ENCODE data around the gene CGB2. TPM values are rescaled to one million over a fixed set of nuclear protein-coding genes. Genes with fewer than 3 reads are reported as not detected.
A peak's percentile ranks its signal among the peaks of the same experiment; 100 is the strongest.
"Not testable (repeated sequence)": the region's sequence is repeated elsewhere in the genome, so short reads cannot be mapped to it uniquely, and the experiment has no call there.

Gene CGB2
- total and polyA plus RNA-seq, 4 donors: 0.58 TPM; not detected in 3

- TF ChIP-seq CTCF (IDR thresholded peaks at IDR 0.05; ENCODE audit: control extremely low read depth, extremely low read depth): no peak
- 5 to 7% methylated on average over 57 to 93 of the region's 93 CpGs for WGBS, 2 donors
- DNase-seq (no peak), ATAC-seq (ENCODE audit: insufficient read depth, low FRiP score) (no peak)
- peaks cover 0 to 42% (median 26%) of the 10 kb centered on the region in 3 donors for H3K27me3 ChIP-seq (ENCODE audit: control insufficient read depth in 3 of 3, insufficient read depth in 3 of 3, low read length in 2 of 3)
- no peak overlapping the region for H3K9ac ChIP-seq (ENCODE audit: insufficient read depth in 1 of 2, low read length in 2 of 2)
- H3K4me3 ChIP-seq: no peak overlapping the region
- peaks cover 0 to 4% (median 0%) of the 10 kb centered on the region in 5 donors for H3K4me1 ChIP-seq (ENCODE audit: control insufficient read depth in 5 of 5, insufficient read depth in 5 of 5, low read length in 5 of 5)
- H3K9me3 ChIP-seq (ENCODE audit: control insufficient read depth in 4 of 4, insufficient read depth in 3 of 4, low read length in 3 of 4): peaks cover 0 to 8% (median 0%) of the 10 kb centered on the region in 4 donors
- no peak overlapping the region for H3K27ac ChIP-seq (ENCODE audit: low read depth in 1 of 2, low read length in 1 of 2)
- no peaks in the 10 kb centered on the region for H3K36me3 ChIP-seq (ENCODE audit: control insufficient read depth in 4 of 4, insufficient read depth in 4 of 4, low read length in 4 of 4)
Observed at GRCh38 chr19:49071860-49072547, 40.3 kb downstream of the CGB2 start.

DNA sequence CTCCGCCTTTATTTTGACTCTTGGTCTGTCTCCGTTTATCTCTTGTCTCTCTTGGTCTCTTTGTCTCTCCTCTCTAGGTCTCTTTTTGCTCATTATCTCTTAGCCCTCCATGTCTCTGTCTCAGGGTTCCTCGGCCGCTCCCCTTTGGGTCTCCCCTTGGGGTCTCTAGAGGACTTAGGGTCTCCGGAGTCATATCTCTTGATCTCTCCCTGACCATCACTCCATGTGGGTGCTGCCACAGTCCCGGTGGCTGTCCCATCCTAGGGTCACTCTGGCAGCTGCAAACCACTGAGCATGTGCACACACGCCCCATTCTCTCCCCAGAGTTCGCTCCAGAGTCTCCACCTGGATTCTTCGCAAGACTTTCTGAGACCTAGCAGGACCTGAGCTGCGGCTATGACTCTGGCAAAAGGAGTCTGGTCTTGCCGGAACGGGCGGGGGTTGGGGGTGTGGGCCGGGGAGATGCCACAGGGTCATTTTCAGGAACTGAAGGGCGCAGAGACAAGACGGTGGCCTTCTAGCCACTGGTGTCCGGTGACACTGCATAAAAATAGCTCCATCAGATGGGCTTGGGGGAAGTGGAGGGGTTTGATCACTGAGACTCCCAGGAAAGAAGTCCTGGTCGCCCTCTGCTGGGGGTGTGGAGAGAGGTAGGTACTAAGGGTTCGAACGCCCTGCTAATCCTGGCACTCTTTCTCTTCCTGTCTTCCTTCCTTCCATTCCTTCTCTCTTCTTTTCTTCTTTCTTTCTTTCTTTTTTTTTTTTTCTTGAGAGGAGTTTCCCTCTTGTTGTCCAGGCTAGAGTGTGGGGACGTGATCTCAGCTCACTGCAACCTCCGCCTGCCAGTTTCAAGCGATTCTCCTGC lies 42.1 kb downstream of the CGB2 start:
- no peak overlapping the region for H3K4me3 ChIP-seq
- ATAC-seq (ENCODE audit: insufficient read depth, low FRiP score) (no peak), DNase-seq (no peak)
- TF ChIP-seq CTCF (IDR thresholded peaks at IDR 0.05; ENCODE audit: control extremely low read depth, extremely low read depth): no peak
- WGBS, 2 donors: 58 to 63% methylated on average over 23 of the region's 23 CpGs
- H3K9me3 ChIP-seq (ENCODE audit: control insufficient read depth in 4 of 4, insufficient read depth in 3 of 4, low read length in 3 of 4): peaks cover 0 to 8% (median 0%) of the 10 kb centered on the region in 4 donors
- H3K4me1 ChIP-seq (ENCODE audit: control insufficient read depth in 5 of 5, insufficient read depth in 5 of 5, low read length in 5 of 5): peaks cover 0 to 4% (median 0%) of the 10 kb centered on the region in 5 donors
- no peak overlapping the region for H3K9ac ChIP-seq (ENCODE audit: insufficient read depth in 1 of 2, low read length in 2 of 2)
- H3K27ac ChIP-seq (ENCODE audit: low read depth in 1 of 2, low read length in 1 of 2): no peak overlapping the region
- H3K36me3 ChIP-seq (ENCODE audit: control insufficient read depth in 4 of 4, insufficient read depth in 4 of 4, low read length in 4 of 4): no peaks in the 10 kb centered on the region
- peaks cover 0 to 41% (median 26%) of the 10 kb centered on the region in 3 donors for H3K27me3 ChIP-seq (ENCODE audit: control insufficient read depth in 3 of 3, insufficient read depth in 3 of 3, low read length in 2 of 3)

- H3K9me3 ChIP-seq (ENCODE audit: control insufficient read depth in 4 of 4, insufficient read depth in 3 of 4, low read length in 3 of 4); H3K9ac ChIP-seq (ENCODE audit: insufficient read depth in 1 of 2, low read length in 2 of 2); ATAC-seq (ENCODE audit: insufficient read depth, low FRiP score); H3K27ac ChIP-seq (ENCODE audit: low read depth in 1 of 2, low read length in 1 of 2); H3K4me3 ChIP-seq; H3K36me3 ChIP-seq (ENCODE audit: control insufficient read depth in 4 of 4, insufficient read depth in 4 of 4, low read length in 4 of 4); H3K4me1 ChIP-seq (ENCODE audit: control insufficient read depth in 5 of 5, insufficient read depth in 5 of 5, low read length in 5 of 5): not testable (repeated sequence)
- peak; percentile 55 to 64 (median 62) for DNase-seq
- WGBS, 2 donors: 17 to 22% methylated on average over 7 of the region's 9 CpGs
- peaks cover 0 to 32% (median 20%) of the 10 kb centered on the region in 3 donors for H3K27me3 ChIP-seq (ENCODE audit: control insufficient read depth in 3 of 3, insufficient read depth in 3 of 3, low read length in 2 of 3)
- peak; percentile 38 for TF ChIP-seq CTCF (IDR thresholded peaks at IDR 0.05; ENCODE audit: control extremely low read depth, extremely low read depth)
Observed at GRCh38 chr19:49074869-49075268, 43.2 kb downstream of the CGB2 start.

Data from lung (tissue), 12 donors.